H1 (cell line): ENCODE measurements around the gene HACD2. TPM values are rescaled to one million over a fixed set of nuclear protein-coding genes. Genes with fewer than 3 reads are reported as not detected.

Experiments
- CTCF ChIA-PET: fragments of 300-600 bp; sonication (Branson Sonifier 250); formaldehyde crosslinking; loops from one replicate; lab custom pipeline; 2021; ENCODE audit not compliant: partially characterized antibody; lab: Charles Lee
- POLR2A ChIA-PET: fragments of 300-600 bp; sonication (Branson Sonifier 250); formaldehyde crosslinking; loops from one replicate; lab custom pipeline; 2021; ENCODE audit warnings: inconsistent platforms; ENCODE audit not compliant: partially characterized antibody; lab: Charles Lee
- DNase-seq, 2 experiments: peaks; one replicate each; pipeline versions ENCODE4 v3.0.0 to v3.0.0-alpha.2; 2010 to 2022; ENCODE audit warnings: low spot score in 2 of 2, low read depth in 1 of 2, mixed read lengths in 1 of 2
- FAIRE-seq: peaks from 2 replicates; lab custom pipeline; 2011; peaks lifted over from hg19 to GRCh38; lab: Jason Lieb, UNC
- H2AFZ ChIP-seq: 2 replicates; pipeline ENCODE4 v1.8.1; 2012; ENCODE audit warnings: low read length, inconsistent platforms
- H2AK5ac ChIP-seq: 2 replicates; pipeline ENCODE4 v1.6.1; 2013; ENCODE audit warnings: low read depth, low read length
- H2BK120ac ChIP-seq: replicated peaks from 2 replicates; pipeline ENCODE3; 2013; ENCODE audit warnings: low read depth, low read length, inconsistent platforms
- H2BK12ac ChIP-seq: 2 replicates; pipeline ENCODE4 v1.6.1; 2013; ENCODE audit warnings: low read depth, low read length
- H2BK15ac ChIP-seq: 2 replicates; pipeline ENCODE4 v1.6.1; 2013; ENCODE audit warnings: low read length
- H2BK20ac ChIP-seq: 2 replicates; pipeline ENCODE4 v1.6.1; 2013; ENCODE audit warnings: low read length
- H2BK5ac ChIP-seq: 2 replicates; pipeline ENCODE4 v1.6.1; 2013; ENCODE audit warnings: low read depth, low read length
- H3K14ac ChIP-seq: 2 replicates; pipeline ENCODE4 v1.6.1; 2013; ENCODE audit warnings: inconsistent platforms; ENCODE audit not compliant: insufficient read length
- H3K18ac ChIP-seq: 2 replicates; pipeline ENCODE4 v1.6.1; 2013; ENCODE audit warnings: low read length; ENCODE audit errors: extremely low read depth
- H3K23ac ChIP-seq: 2 replicates; pipeline ENCODE4 v1.6.1; 2013; ENCODE audit warnings: inconsistent platforms; ENCODE audit not compliant: insufficient read length
- H3K23me2 ChIP-seq: 2 replicates; pipeline ENCODE4 v1.6.1; 2013; ENCODE audit warnings: low read depth, low read length
- H3K27ac ChIP-seq: 2 replicates; pipeline ENCODE4 v1.6.1; 2011; ENCODE audit warnings: low read depth, low read length, inconsistent platforms
- H3K27me3 ChIP-seq, 4 experiments: replicated peaks in 1 of 4; 1 replicate in 1 of 4; 2 replicates in 3 of 4; pipeline versions ENCODE4 v1.6.1 to v1.8.1; 2011 to 2013; ENCODE audit warnings: low read length in 3 of 4, mild to moderate bottlenecking in 3 of 4, inconsistent platforms in 2 of 4, mixed read lengths in 2 of 4, moderate library complexity in 1 of 4; ENCODE audit not compliant: control insufficient read depth in 3 of 4, insufficient read depth in 3 of 4; ENCODE audit errors: extremely low read depth in 1 of 4
- H3K36me3 ChIP-seq, 4 experiments: 2 replicates each; pipeline versions ENCODE4 v1.6.1 to v1.8.1; 2011 to 2013; ENCODE audit warnings: mild to moderate bottlenecking in 4 of 4, low read length in 3 of 4, moderate library complexity in 2 of 4, control low read depth in 1 of 4, inconsistent platforms in 1 of 4; ENCODE audit not compliant: insufficient read depth in 4 of 4, control insufficient read depth in 2 of 4
- H3K4ac ChIP-seq: replicated peaks from 2 replicates; pipeline ENCODE3; 2013; ENCODE audit warnings: low read length, low read depth, mixed read lengths, inconsistent platforms; ENCODE audit not compliant: insufficient read length
- H3K4me1 ChIP-seq, 4 experiments: replicated peaks in 1 of 4; 1 replicate in 1 of 4; 2 replicates in 3 of 4; pipeline versions ENCODE4 v1.6.1 to v1.8.1; 2011 to 2013; ENCODE audit warnings: low read length in 3 of 4, inconsistent platforms in 2 of 4, mixed read lengths in 1 of 4; ENCODE audit not compliant: insufficient read depth in 4 of 4, control insufficient read depth in 3 of 4
- H3K4me2 ChIP-seq, 2 experiments: 2 replicates each; pipeline versions ENCODE4 v1.6.1 to v1.8.1; 2011 to 2013; ENCODE audit warnings: low read depth in 2 of 2, low read length in 2 of 2, control low read depth in 1 of 2, inconsistent platforms in 1 of 2, mild to moderate bottlenecking in 1 of 2; ENCODE audit not compliant: insufficient read depth in 1 of 2
- H3K4me3 ChIP-seq, 4 experiments: fragments of 200-600, 300-600 bp in 1 of 4; sonication (generic), shearing (Covaris generic), sonication (Bioruptor Twin) in 1 of 4; 2 replicates each; pipeline versions ENCODE4 v1.5.1 to v1.8.1; 2011 to 2016; ENCODE audit warnings: low read length in 4 of 4, low read depth in 3 of 4, control low read depth in 2 of 4, inconsistent platforms in 2 of 4, mild to moderate bottlenecking in 2 of 4, mixed read lengths in 1 of 4, moderate library complexity in 1 of 4; ENCODE audit not compliant: insufficient read depth in 2 of 4; ENCODE audit errors: extremely low read depth in 1 of 4
- H3K56ac ChIP-seq: replicated peaks from 2 replicates; pipeline ENCODE3; 2013; ENCODE audit warnings: low read depth, mild to moderate bottlenecking, mixed read lengths, low read length, inconsistent platforms; ENCODE audit not compliant: insufficient read length
- H3K79me1 ChIP-seq: 2 replicates; pipeline ENCODE4 v1.6.1; 2013; ENCODE audit warnings: low read depth, low read length, control low read depth
- H3K79me2 ChIP-seq, 2 experiments: 2 replicates each; pipeline versions ENCODE4 v1.6.1 to v1.8.1; 2012 to 2013; ENCODE audit warnings: low read length in 2 of 2, mild to moderate bottlenecking in 2 of 2, inconsistent platforms in 1 of 2; ENCODE audit not compliant: insufficient read depth in 2 of 2, control insufficient read depth in 1 of 2
- H3K9ac ChIP-seq, 4 experiments: replicated peaks in 1 of 4; 1 replicate in 1 of 4; 2 replicates in 3 of 4; pipeline versions ENCODE4 v1.6.1 to v1.8.1; 2011 to 2013; ENCODE audit warnings: low read depth in 3 of 4, low read length in 3 of 4, control low read depth in 2 of 4, mild to moderate bottlenecking in 2 of 4, moderate library complexity in 2 of 4, inconsistent platforms in 1 of 4; ENCODE audit errors: extremely low read depth in 1 of 4
- H3K9me3 ChIP-seq, 2 experiments: 2 replicates each; pipeline versions ENCODE4 v1.6.1 to v1.8.1; 2012 to 2013; ENCODE audit warnings: mild to moderate bottlenecking in 2 of 2, moderate library complexity in 2 of 2, control low read depth in 1 of 2, inconsistent platforms in 1 of 2, low read depth in 1 of 2, low read length in 1 of 2, mixed read lengths in 1 of 2; ENCODE audit not compliant: insufficient read depth in 2 of 2
- H4K20me1 ChIP-seq, 2 experiments: replicated peaks in 1 of 2; 2 replicates each; pipeline versions ENCODE3 to v1.8.1; 2011 to 2013; ENCODE audit warnings: inconsistent platforms in 2 of 2, low read length in 2 of 2, mild to moderate bottlenecking in 1 of 2; ENCODE audit not compliant: insufficient read depth in 2 of 2, control insufficient read depth in 1 of 2
- H4K5ac ChIP-seq: 2 replicates; pipeline ENCODE4 v1.6.1; 2013; ENCODE audit warnings: low read length, low read depth, mixed read lengths, inconsistent platforms; ENCODE audit not compliant: insufficient read length
- H4K8ac ChIP-seq: 2 replicates; pipeline ENCODE4 v1.8.0; 2013; ENCODE audit warnings: mild to moderate bottlenecking, moderate library complexity, low read length, inconsistent platforms; ENCODE audit not compliant: insufficient read depth; ENCODE audit errors: extremely low read depth
- H4K91ac ChIP-seq: replicated peaks from 2 replicates; pipeline ENCODE3; 2013; ENCODE audit warnings: low read length, mixed read lengths, inconsistent platforms; ENCODE audit not compliant: insufficient read length
- ASH2L ChIP-seq: fragments of 200-600, 300-600 bp; sonication (generic); IDR thresholded peaks from one replicate; pipeline ENCODE4 v1.7.1; 2017; ENCODE audit warnings: low read length
- ATF2 ChIP-seq: IDR thresholded peaks from 2 replicates; pipeline ENCODE4 v1.6.1; 2012; ENCODE audit warnings: low read length, inconsistent platforms
- CHD1 ChIP-seq: IDR thresholded peaks from 2 replicates; pipeline ENCODE4 v1.6.1; 2012; ENCODE audit warnings: low read depth, low read length, improper control_type of control experiment
- EZH2 ChIP-seq: fragments of 200-600 bp; sonication (generic); IDR thresholded peaks from 2 replicates; pipeline ENCODE4 v1.7.1; 2012; ENCODE audit warnings: low read depth, mild to moderate bottlenecking, moderate library complexity, low read length, inconsistent platforms; ENCODE audit not compliant: severe bottlenecking
- MAFK ChIP-seq: IDR thresholded peaks from 2 replicates; pipeline ENCODE4 v1.6.1; 2012; ENCODE audit warnings: low read depth, mild to moderate bottlenecking, improper control_type of control experiment, low read length
- NANOG ChIP-seq: IDR thresholded peaks from 2 replicates; pipeline ENCODE4 v1.6.1; 2011; ENCODE audit warnings: low read length, low read depth, mild to moderate bottlenecking, inconsistent platforms; ENCODE audit not compliant: insufficient read depth, poor library complexity, severe bottlenecking
- RBBP5 ChIP-seq: IDR thresholded peaks from 2 replicates; pipeline ENCODE4 v1.7.1; 2012; ENCODE audit warnings: low read depth, mild to moderate bottlenecking, inconsistent platforms, low read length, moderate library complexity, borderline replicate concordance
- SIN3A ChIP-seq, 2 experiments: IDR thresholded peaks in 1 of 2; conservative IDR thresholded peaks in 1 of 2; 2 replicates each; pipeline ENCODE4 v1.6.1; 2011 to 2012; ENCODE audit warnings: low read length in 2 of 2, improper control_type of control experiment in 1 of 2, low read depth in 1 of 2, mild to moderate bottlenecking in 1 of 2
- WGBS, 2 experiments: shearing (Covaris generic) in 1 of 2; methylation state at CpG; one replicate each; pipeline versions ENCODE4 v1.1.6 to v1.1.7; 2013 to 2015; ENCODE audit warnings: low lambda C conversion rate in 2 of 2, mixed read lengths in 2 of 2, inconsistent platforms in 1 of 2, low coverage in 1 of 2, missing lambda C conversion rate in 1 of 2; ENCODE audit not compliant: insufficient replicate concordance in 2 of 2, insufficient coverage in 1 of 2, insufficient read length in 1 of 2; ENCODE audit errors: extremely low coverage in 1 of 2, missing lambda C conversion rate in 1 of 2; 5-methylcytosine and 5-hydroxymethylcytosine counted together
- polyA plus RNA-seq, 7 experiments: library from polyadenylated mRNA; depleted of rRNA in 3 of 7; stranded (reverse) in 5 of 7; unstranded in 2 of 7; fragments of >200 nt in 5 of 7; fragments of 200-250 nt in 2 of 7; gene quantifications; 1 replicate in 5 of 7; 2 replicates in 1 of 7; 4 replicates in 1 of 7; pipeline versions ENCODE4 v1.2.1 to v1.2.3, GENCODE V29; 2011 to 2013; ENCODE audit warnings: missing spikeins in 2 of 7, mixed read lengths in 2 of 7
- total RNA-seq: library from RNA; stranded (reverse); fragmentation: NEBNext Ultra II Directional; extraction: Animal tissue kit (Norgen Biotek cat#: 25700); gene quantifications from 2 replicates; pipeline ENCODE4 v1.2.1, GENCODE V29; 2021

The HACD2 gene
- total and polyA plus RNA-seq, 2 of the 8 experiments (the other 6 are each of a cell fraction or from before 2014, with no cell fraction given), result 24.9 to 31.2 TPM

DNA sequence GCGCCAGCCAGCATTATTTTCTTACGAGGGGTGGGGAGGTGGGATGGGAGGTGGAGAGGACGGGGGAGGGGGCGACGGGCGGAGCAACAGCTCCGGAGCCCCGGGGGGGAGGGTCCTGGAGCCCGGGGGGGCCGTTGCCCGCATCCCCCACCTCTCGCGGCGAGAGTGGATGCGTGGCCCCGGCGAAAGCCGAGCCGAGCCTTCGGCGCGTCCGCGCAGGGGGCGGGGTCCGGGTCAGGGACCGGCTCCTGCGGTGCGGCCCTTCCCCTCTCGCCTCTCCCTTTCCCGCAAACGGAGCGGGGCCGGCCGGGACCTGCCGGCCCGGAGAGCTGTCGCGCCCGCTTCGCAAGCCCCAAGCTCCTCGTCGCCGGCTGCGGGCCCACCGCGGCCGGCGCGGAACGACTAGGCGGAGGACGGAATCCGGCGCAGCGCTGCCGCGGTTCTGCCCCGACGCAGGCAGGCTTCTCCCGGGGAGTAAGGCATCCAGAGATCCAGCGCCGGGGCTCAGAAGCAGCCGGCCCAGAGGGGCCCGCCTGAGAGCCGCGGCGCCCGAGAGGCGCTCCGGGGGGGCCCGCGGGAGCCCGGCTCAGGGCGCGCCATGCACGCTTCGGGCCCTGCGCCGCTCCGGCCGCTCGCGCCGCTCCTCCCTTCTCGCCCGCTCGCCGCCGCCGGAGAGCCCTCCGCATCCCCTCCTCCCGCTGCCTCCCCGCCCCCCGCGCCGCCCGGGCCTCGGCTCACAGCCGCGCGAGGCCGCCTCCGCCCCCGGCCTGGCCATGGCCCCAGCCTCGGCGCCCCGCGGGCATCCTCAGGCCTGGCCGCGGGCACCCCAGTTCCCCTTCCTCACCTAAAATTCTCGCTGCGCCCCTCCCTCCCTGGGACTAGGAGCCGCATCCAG is 135.5 kb downstream of the HACD2 start:
- Histone ChIP-seq H3K56ac (no peak overlapping the region), H3K4ac (no peak overlapping the region), H3K4me1 (peaks cover 0 to 13% (median 4%) of the 10 kb centered on the region in 4 experiments; a peak in 6 of 7 replicates), H2BK20ac (no peak overlapping the region), H3K4me2 (peak overlapping the region; percentile 62 to 81), H3K4me3 (peak overlapping the region; percentile 53 to 73 (median 63)), H3K9ac (peak overlapping the region in 1 of 4 experiments; percentile 36; a peak in 1 of 7 replicates), H3K23ac (no peak overlapping the region), H2BK15ac (no peak overlapping the region), H2BK120ac (no peak overlapping the region), H2BK5ac (no peak overlapping the region), H4K20me1 (peaks cover 2 to 4% of the 10 kb centered on the region in 2 experiments), H2AFZ (no peak overlapping the region), H3K36me3 (peaks cover 0 to 2% (median 0%) of the 10 kb centered on the region in 4 experiments; a peak in 1 of 8 replicates), H3K23me2 (peaks cover 10% of the 10 kb centered on the region; the same call in 1 of the 2 replicates), H2BK12ac (no peak overlapping the region), H3K9me3 (no peaks in the 10 kb centered on the region), H3K27ac (no peak overlapping the region), H2AK5ac (no peak overlapping the region), H3K79me1 (no peaks in the 10 kb centered on the region), H4K91ac (no peak overlapping the region), H4K5ac (no peak overlapping the region), H3K14ac (no peak overlapping the region), H3K27me3 (peaks cover 11 to 39% (median 28%) of the 10 kb centered on the region in 4 experiments), H4K8ac (no peak overlapping the region), H3K18ac (no peak overlapping the region; the same call in 1 of the 2 replicates), H3K79me2 (no peaks in the 10 kb centered on the region)
- 5% methylated on average over 16 of the region's 114 CpGs; no CpG with 5 or more reads in 1 of the 2 experiments for WGBS, 2 experiments
- no peak for FAIRE-seq
- peak in 1 of 2 experiments; percentile 80 for DNase-seq
- ChIA-PET POLR2A (interaction anchor here (0.6 to 2.2 kb wide), 6 partner anchors 9 to 134 kb away, joined by 3 to 7 read pairs (median 4); no protein-coding TSS in a partner anchor), CTCF (interaction anchor here (0.6 to 5.0 kb wide), 24 partner anchors 10 to 422 kb away, joined by 3 to 35 read pairs (median 6); partner anchors contain the start of gene SEMA5B)
- TF ChIP-seq NANOG, result no peak
- TF ChIP-seq ATF2, result no peak
- TF ChIP-seq SIN3A (conservative IDR thresholded peaks at IDR 0.05 in 1 of 2, IDR thresholded peaks at IDR 0.05 in 1 of 2; ENCODE audit: low read depth in 1 of 2, low read length in 2 of 2), result peak in 1 of 2 experiments; percentile 8; a peak in 1 of 4 replicates
- no peak for TF ChIP-seq MAFK
- TF ChIP-seq RBBP5, result no peak; the same call in 1 of the 2 replicates
- no peak for TF ChIP-seq CHD1
- TF ChIP-seq EZH2, result peak; percentile 21
- TF ChIP-seq ASH2L, result no peak
